ENCODE results near the gene RAB30.

Gene RAB30

GRCh38 chr11:83007909-83008580, 63.7 kb downstream of the RAB30 start:
- DNase-seq = no peak

- no peak for DNase-seq
These were observed 64.2 kb downstream of the RAB30 start for GRCh38 chr11:83007477-83007876.

GRCh38 chr11:83006877-83007330, 64.8 kb downstream of the RAB30 start:
- no peak for DNase-seq

GRCh38 chr11:83004746-83005556, 66.7 kb downstream of the RAB30 start:
- no peak for DNase-seq

GRCh38 chr11:83002522-83002921, 69.2 kb downstream of the RAB30 start:
- DNase-seq = no peak

- no peak for DNase-seq
These were observed 69.6 kb downstream of the RAB30 start for GRCh38 chr11:83002053-83002452.

- no peak for DNase-seq
These were observed 71.3 kb downstream of the RAB30 start for GRCh38 chr11:83000381-83000780.

- DNase-seq = no peak
These were observed 72.5 kb downstream of the RAB30 start for GRCh38 chr11:82999232-82999631.

- DNase-seq = no peak
These were observed 73.0 kb downstream of the RAB30 start for GRCh38 chr11:82998697-82999096.

GRCh38 chr11:82996966-82997606, 74.6 kb downstream of the RAB30 start:
- DNase-seq = no peak

GRCh38 chr11:82995754-82996398, 75.8 kb downstream of the RAB30 start:
- no peak for DNase-seq

GRCh38 chr11:82995235-82995634, 76.5 kb downstream of the RAB30 start:
- no peak for DNase-seq

GRCh38 chr11:82994604-82995230, 77.0 kb downstream of the RAB30 start:
- DNase-seq = no peak

- DNase-seq = no peak
These were observed 79.5 kb downstream of the RAB30 start for GRCh38 chr11:82992223-82992622.

GRCh38 chr11:82989628-82990404, 81.9 kb downstream of the RAB30 start:
- no peak for DNase-seq

GRCh38 chr11:82988936-82989627, 82.6 kb downstream of the RAB30 start:
- no peak for DNase-seq

- no peak for DNase-seq
These were observed 83.7 kb downstream of the RAB30 start for GRCh38 chr11:82987997-82988396.

GRCh38 chr11:82986446-82986845, 85.3 kb downstream of the RAB30 start:
- DNase-seq = peak; percentile 17

- DNase-seq = no peak
These were observed 89.8 kb downstream of the RAB30 start for GRCh38 chr11:82981852-82982251.

GRCh38 chr11:82980947-82981346, 90.8 kb downstream of the RAB30 start:
- no peak for DNase-seq

- DNase-seq = peak; percentile 90
These were observed 91.4 kb downstream of the RAB30 start for GRCh38 chr11:82980292-82980691.
